K562 (cell line): ENCODE data around the gene MED29. TPM values are rescaled to one million over a fixed set of nuclear protein-coding genes. Genes with fewer than 3 reads are reported as not detected.

Experiments used
- CBFB ChIP-seq: sonication (generic); formaldehyde crosslinking; IDR thresholded peaks from 2 replicates; pipeline ENCODE4 v1.4.0; 2020; ENCODE audit warnings: mild to moderate bottlenecking, missing genetic modification reagents
- HDAC6 ChIP-seq: IDR thresholded peaks from 2 replicates; pipeline ENCODE4 v1.6.1; 2012; ENCODE audit warnings: low read depth, mild to moderate bottlenecking, control low read depth, inconsistent platforms, low read length, moderate library complexity
- HNRNPK ChIP-seq: fragments of 200-400 bp; formaldehyde crosslinking; IDR thresholded peaks from one replicate; pipeline ENCODE4 v1.6.1; 2018; ENCODE audit warnings: mild to moderate bottlenecking, low read depth, low read length; ENCODE audit not compliant: poor library complexity, severe bottlenecking
- MAZ ChIP-seq, 2 experiments: fragments of 450-650 bp in 1 of 2; sonication (generic) in 1 of 2; formaldehyde crosslinking; IDR thresholded peaks in 1 of 2; conservative IDR thresholded peaks in 1 of 2; 2 replicates each; pipeline versions ENCODE4 v1.4.0 to v1.5.0; 2020; ENCODE audit warnings: mild to moderate bottlenecking in 1 of 2, missing genetic modification reagents in 1 of 2
- MCM7 ChIP-seq, 2 experiments: fragments of 450-650 bp; IDR thresholded peaks; 2 replicates each; pipeline ENCODE4 v1.6.1; 2016 to 2018
- NR2C2 ChIP-seq, 2 experiments: fragments of 200-800 bp in 1 of 2; sonication (Bioruptor generic) in 1 of 2; sonication (generic) in 1 of 2; formaldehyde crosslinking in 1 of 2; IDR thresholded peaks; 2 replicates each; pipeline versions ENCODE4 v1.6.1 to v1.8.0; 2016 to 2022; ENCODE audit warnings: mild to moderate bottlenecking in 1 of 2, missing compliant biosample characterization in 1 of 2, missing genetic modification characterization in 1 of 2, missing genetic modification reagents in 1 of 2
- NRF1 ChIP-seq, 2 experiments: fragments of 450-650 bp; IDR thresholded peaks in 1 of 2; conservative IDR thresholded peaks in 1 of 2; 2 replicates each; pipeline ENCODE4 v1.6.1; 2014; ENCODE audit warnings: mild to moderate bottlenecking in 2 of 2
- POLR2A ChIP-seq: fragments of 450-650 bp; conservative IDR thresholded peaks from 2 replicates; pipeline ENCODE4 v1.6.1; 2016
- PTRF ChIP-seq: fragments of 450-650 bp; IDR thresholded peaks from 2 replicates; pipeline ENCODE4 v1.6.1; 2016; ENCODE audit warnings: mild to moderate bottlenecking, missing genetic modification characterization, missing compliant biosample characterization
- RFX5 ChIP-seq: IDR thresholded peaks from 2 replicates; pipeline ENCODE4 v1.6.1; 2011; ENCODE audit warnings: low read depth, mild to moderate bottlenecking, improper control_type of control experiment, low read length
- UBTF ChIP-seq, 2 experiments: IDR thresholded peaks; 2 replicates each; pipeline ENCODE4 v1.6.1; 2012; ENCODE audit warnings: improper control_type of control experiment in 2 of 2, low read depth in 2 of 2, low read length in 2 of 2, borderline replicate concordance in 1 of 2
- ZNF639 ChIP-seq, 2 experiments: fragments of 200-800 bp in 1 of 2; sonication (Bioruptor generic) in 1 of 2; sonication (generic) in 1 of 2; formaldehyde crosslinking in 1 of 2; IDR thresholded peaks in 1 of 2; conservative IDR thresholded peaks in 1 of 2; 2 replicates each; pipeline versions ENCODE4 v1.5.0 to v1.6.1; 2016 to 2020; ENCODE audit warnings: missing compliant biosample characterization in 1 of 2, missing genetic modification characterization in 1 of 2, missing genetic modification reagents in 1 of 2
- polyA plus RNA-seq, 8 experiments: library from polyadenylated mRNA; depleted of rRNA in 4 of 8; stranded (reverse) in 5 of 8; unstranded in 3 of 8; fragments of >200 nt; fragmentation: Nextera tagmentation in 2 of 8; fragmentation: Illumina TruSeq in 1 of 8; extraction: Ambion mirVana in 2 of 8; extraction: Trizol in 1 of 8; gene quantifications; 2 replicates each; pipeline versions ENCODE4 v1.2.1 to v1.2.3, GENCODE V29; 2011 to 2014; ENCODE audit warnings: inconsistent platforms in 1 of 8, missing spikeins in 1 of 8
- total RNA-seq, 7 experiments: library from RNA; depleted of rRNA in 6 of 7; stranded (reverse); fragments of >200 nt in 6 of 7; fragmentation: Illumina TruSeq in 2 of 7; extraction: Trizol in 2 of 7; gene quantifications; 2 replicates each; pipeline versions ENCODE4 v1.2.1 to v1.2.3, GENCODE V29; 2011 to 2021; ENCODE audit warnings: low replicate concordance in 1 of 7
- TF ChIP-seq, protein P1 (sequence below): fragments of 450-650 bp; IDR thresholded peaks from 2 replicates; pipeline ENCODE4 v1.6.1; 2018; ENCODE audit not compliant: partially characterized antibody
- TF ChIP-seq, protein P2 (sequence below): fragments of 450-650 bp; IDR thresholded peaks from 2 replicates; pipeline ENCODE4 v1.6.1; 2017; ENCODE audit warnings: mild to moderate bottlenecking, moderate library complexity
- TF ChIP-seq, protein P3 (sequence below): IDR thresholded peaks from 2 replicates; pipeline ENCODE4 v1.6.1; 2011; ENCODE audit not compliant: insufficient read length; ENCODE audit errors: extremely low read depth

The MED29 gene
- total and polyA plus RNA-seq, 9 of the 15 experiments (the other 6 are each of a cell fraction or from before 2014, with no cell fraction given) = 1.8 to 22.6 (median 12.4) TPM

DNA sequence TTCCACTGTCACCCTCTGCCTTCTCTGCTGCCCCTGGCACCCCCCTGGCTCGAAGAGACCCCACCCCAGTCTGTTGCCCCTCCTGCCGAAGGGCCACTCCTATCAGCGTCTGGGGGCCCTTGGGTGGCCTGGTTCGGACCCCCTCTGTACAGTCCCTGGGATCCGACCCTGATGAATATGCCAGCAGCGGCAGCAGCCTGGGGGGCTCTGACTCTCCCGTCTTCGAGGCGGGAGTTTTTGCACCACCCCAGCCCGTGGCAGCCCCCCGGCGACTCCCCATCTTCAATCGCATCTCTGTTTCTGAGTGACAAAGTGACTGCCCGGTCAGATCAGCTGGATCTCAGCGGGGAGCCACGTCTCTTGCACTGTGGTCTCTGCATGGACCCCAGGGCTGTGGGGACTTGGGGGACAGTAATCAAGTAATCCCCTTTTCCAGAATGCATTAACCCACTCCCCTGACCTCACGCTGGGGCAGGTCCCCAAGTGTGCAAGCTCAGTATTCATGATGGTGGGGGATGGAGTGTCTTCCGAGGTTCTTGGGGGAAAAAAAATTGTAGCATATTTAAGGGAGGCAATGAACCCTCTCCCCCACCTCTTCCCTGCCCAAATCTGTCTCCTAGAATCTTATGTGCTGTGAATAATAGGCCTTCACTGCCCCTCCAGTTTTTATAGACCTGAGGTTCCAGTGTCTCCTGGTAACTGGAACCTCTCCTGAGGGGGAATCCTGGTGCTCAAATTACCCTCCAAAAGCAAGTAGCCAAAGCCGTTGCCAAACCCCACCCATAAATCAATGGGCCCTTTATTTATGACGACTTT, 17.4 kb downstream of the MED29 start (continued):
- TF ChIP-seq, protein P1, sequence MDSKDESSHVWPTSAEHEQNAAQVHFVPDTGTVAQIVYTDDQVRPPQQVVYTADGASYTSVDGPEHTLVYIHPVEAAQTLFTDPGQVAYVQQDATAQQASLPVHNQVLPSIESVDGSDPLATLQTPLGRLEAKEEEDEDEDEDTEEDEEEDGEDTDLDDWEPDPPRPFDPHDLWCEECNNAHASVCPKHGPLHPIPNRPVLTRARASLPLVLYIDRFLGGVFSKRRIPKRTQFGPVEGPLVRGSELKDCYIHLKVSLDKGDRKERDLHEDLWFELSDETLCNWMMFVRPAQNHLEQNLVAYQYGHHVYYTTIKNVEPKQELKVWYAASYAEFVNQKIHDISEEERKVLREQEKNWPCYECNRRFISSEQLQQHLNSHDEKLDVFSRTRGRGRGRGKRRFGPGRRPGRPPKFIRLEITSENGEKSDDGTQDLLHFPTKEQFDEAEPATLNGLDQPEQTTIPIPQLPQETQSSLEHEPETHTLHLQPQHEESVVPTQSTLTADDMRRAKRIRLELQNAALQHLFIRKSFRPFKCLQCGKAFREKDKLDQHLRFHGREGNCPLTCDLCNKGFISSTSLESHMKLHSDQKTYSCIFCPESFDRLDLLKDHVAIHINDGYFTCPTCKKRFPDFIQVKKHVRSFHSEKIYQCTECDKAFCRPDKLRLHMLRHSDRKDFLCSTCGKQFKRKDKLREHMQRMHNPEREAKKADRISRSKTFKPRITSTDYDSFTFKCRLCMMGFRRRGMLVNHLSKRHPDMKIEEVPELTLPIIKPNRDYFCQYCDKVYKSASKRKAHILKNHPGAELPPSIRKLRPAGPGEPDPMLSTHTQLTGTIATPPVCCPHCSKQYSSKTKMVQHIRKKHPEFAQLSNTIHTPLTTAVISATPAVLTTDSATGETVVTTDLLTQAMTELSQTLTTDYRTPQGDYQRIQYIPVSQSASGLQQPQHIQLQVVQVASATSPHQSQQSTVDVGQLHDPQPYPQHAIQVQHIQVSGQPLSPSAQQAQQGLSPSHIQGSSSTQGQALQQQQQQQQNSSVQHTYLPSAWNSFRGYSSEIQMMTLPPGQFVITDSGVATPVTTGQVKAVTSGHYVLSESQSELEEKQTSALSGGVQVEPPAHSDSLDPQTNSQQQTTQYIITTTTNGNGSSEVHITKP = no peak
- TF ChIP-seq NRF1 (conservative IDR thresholded peaks at IDR 0.05 in 1 of 2, IDR thresholded peaks at IDR 0.05 in 1 of 2) = no peak
- no peak for TF ChIP-seq MCM7 (IDR thresholded peaks at IDR 0.05)
- peak; percentile 46 for TF ChIP-seq POLR2A
- TF ChIP-seq, protein P2, sequence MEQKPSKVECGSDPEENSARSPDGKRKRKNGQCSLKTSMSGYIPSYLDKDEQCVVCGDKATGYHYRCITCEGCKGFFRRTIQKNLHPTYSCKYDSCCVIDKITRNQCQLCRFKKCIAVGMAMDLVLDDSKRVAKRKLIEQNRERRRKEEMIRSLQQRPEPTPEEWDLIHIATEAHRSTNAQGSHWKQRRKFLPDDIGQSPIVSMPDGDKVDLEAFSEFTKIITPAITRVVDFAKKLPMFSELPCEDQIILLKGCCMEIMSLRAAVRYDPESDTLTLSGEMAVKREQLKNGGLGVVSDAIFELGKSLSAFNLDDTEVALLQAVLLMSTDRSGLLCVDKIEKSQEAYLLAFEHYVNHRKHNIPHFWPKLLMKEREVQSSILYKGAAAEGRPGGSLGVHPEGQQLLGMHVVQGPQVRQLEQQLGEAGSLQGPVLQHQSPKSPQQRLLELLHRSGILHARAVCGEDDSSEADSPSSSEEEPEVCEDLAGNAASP = no peak
- TF ChIP-seq HNRNPK = no peak
- TF ChIP-seq UBTF (IDR thresholded peaks at IDR 0.05; ENCODE audit: borderline replicate concordance in 1 of 2, low read depth in 2 of 2, low read length in 2 of 2) = no peak
- no peak for TF ChIP-seq ZNF639 (CRISPR knock-in tag; conservative IDR thresholded peaks at IDR 0.05 in 1 of 2, IDR thresholded peaks at IDR 0.05 in 1 of 2)
- TF ChIP-seq NR2C2 (CRISPR knock-in tag; IDR thresholded peaks at IDR 0.05) = no peak
- TF ChIP-seq NR2C2 (tag; IDR thresholded peaks at IDR 0.05) = no peak
- TF ChIP-seq PTRF (tag) = no peak
- TF ChIP-seq, protein P3, sequence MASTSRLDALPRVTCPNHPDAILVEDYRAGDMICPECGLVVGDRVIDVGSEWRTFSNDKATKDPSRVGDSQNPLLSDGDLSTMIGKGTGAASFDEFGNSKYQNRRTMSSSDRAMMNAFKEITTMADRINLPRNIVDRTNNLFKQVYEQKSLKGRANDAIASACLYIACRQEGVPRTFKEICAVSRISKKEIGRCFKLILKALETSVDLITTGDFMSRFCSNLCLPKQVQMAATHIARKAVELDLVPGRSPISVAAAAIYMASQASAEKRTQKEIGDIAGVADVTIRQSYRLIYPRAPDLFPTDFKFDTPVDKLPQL = no peak
- no peak for TF ChIP-seq CBFB
- no peak for TF ChIP-seq MAZ (CRISPR knock-in tag; conservative IDR thresholded peaks at IDR 0.05 in 1 of 2, IDR thresholded peaks at IDR 0.05 in 1 of 2)
- TF ChIP-seq HDAC6 = no peak
- no peak for TF ChIP-seq RFX5
